HG02759 (cell line): ENCODE data around the gene TMEM171.

Experiments used
- ATAC-seq: cut with Tn5 transposase; IDR thresholded peaks from one replicate; pipeline ENCODE4 v1.9.1; 2021; ENCODE audit warnings: mild to moderate bottlenecking, moderate library complexity; ENCODE audit not compliant: unreplicated experiment

TMEM171 gene

GRCh38 chr5:73151766-73152410 lies 31.5 kb downstream of the TMEM171 start:
- no peak for ATAC-seq

- no peak for ATAC-seq
Observed at GRCh38 chr5:73152411-73153388, 32.3 kb downstream of the TMEM171 start.

DNA sequence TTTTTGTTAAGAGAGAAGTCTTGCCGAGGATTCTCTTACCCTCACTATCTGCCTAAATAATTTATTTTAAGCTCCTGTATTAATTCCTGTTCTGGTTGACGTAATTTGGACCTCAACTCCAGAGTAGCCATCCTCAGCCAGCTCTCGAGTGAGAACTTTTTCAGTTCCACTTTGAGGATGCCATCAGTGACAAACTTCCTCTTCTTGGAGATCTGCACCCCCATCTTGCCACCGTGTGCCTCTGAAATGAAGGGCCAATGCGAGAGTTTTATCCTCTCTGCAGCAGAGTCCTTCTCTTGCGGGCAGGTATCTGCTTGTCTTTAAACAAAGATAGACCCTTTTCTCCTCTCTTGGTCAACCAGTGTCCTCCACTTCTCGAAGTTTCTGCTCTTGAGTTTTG lies 33.1 kb downstream of the TMEM171 start:
- ATAC-seq, result no peak

GRCh38 chr5:73154208-73155006 lies 34.0 kb downstream of the TMEM171 start:
- ATAC-seq, result no peak

DNA sequence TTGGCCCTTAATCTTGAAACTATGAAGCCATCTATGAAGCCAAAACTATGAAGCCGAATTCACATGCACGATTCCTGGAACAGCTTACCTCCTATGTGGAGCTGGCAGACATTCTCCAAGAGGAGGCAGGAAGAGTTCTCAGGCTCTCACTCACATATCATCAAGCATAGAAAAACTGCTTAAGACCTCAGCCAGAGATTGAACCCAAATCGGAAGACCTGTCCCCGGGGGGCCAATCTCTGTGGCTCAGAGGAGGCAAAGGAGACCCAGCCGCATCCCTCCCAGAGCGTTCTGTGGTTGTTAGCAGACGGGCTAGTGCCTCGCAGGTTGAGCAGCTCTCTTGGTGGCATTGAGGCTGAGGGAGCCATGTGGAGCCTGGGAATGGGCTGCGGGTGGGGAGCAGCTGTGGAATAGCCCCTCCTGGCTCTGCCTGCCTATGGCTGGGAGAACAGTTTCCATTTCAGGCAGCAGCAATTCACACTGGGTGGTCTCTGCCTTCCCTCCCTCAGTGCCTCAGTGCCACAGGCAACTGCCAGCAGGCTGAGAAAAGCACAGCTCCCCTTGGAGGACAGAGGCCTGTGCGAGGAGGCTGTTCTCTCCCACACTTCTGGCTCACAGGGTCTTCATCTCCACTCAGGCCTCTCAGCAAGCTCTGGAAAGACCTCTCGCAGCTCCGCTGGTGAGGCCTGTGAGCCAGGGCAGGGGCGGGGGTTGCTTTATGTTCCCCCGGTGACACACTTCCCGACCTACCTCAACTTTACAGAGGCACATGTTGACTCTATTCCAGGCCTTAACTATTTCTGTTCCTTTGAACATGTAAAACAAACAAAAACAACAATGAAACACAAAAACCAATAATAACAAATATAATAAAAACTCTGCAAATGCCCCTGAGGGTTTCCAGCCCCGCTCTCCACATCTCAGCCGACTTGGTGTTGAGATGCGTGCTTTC lies 35.2 kb downstream of the TMEM171 start:
- ATAC-seq, result no peak

DNA sequence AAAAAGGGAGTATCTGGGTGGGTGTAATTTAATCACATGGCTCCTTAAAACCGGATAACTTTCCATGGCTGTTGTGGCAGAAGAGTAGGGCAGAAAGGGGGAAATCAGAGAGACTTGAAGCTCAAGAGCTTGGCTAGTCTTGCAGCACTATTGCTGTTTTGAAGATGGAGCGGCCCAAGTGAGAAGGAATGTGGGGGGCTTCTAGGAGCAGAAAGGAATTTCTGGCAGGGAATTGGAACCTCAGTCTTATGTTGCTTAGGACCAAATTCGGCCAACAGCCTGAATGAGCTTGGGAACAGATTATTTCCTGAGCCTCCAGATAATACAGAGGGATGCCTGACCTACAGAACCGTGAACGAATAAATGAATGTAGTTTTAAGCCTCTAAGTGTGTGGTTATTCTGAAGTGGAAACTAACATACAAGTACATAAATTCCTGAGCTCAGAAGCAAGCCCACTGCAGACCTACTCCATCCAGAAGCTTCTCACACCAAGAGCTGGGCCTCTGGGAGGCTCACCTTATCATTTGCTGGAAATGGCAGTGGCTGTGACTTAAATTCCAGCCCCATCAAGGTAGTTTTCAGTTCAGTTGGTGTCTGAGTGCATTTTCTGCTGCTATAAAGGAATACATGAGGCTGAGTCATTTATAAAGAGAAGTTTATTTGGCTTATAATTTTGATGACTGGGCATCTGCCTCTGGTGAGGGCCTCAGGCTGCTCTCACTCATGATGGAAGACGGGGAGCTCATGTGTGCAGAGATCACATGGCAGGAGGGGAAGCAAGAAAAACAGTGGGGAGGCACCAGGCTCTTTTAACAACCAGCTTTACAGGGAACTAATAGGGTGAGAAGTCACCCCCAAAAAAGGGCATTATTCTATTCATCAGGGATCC lies 37.3 kb downstream of the TMEM171 start:
- ATAC-seq, result no peak

DNA sequence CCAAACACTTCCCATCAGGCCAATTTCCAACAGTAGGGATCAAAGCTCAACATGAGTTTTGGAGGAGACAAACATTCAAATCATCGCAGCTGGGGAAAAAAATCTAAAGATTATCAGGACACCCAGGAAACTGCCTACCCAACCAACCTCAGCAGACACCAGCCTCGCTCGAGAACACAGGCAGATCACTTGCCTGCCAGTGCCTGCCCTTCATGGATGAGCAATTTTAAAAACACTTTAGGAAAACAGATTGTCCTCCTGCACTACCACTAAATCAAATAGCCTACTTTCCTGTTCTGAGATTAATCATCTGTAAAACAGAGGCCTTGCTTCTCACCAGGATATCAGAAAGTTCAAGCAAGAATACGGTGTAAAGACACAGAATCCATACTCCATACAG lies 37.9 kb downstream of the TMEM171 start:
- no peak for ATAC-seq

GRCh38 chr5:73160239-73160671 lies 39.9 kb downstream of the TMEM171 start:
- ATAC-seq, result peak; percentile 83

GRCh38 chr5:73170522-73170921 lies 50.1 kb downstream of the TMEM171 start:
- no peak for ATAC-seq

DNA sequence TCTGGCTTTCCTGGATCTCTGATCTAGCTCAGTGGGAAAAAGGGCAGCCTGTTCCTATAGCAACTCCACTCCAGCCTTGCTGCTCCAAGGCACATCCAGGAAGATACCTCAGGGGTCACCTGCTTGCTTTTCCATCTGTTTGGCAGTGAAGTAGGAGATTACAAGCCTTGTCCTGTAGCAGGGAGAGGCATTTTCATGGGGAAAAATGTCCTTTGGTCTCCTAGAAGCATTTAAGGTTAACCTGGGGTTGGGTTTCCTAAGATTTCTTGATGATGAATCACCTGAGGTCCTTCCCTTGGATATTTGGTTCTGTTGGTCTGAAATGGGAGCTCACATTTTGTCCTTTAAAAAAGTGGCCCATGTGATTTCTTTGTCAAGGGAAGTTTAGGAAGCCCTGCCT lies 51.1 kb downstream of the TMEM171 start:
- ATAC-seq, result no peak

DNA sequence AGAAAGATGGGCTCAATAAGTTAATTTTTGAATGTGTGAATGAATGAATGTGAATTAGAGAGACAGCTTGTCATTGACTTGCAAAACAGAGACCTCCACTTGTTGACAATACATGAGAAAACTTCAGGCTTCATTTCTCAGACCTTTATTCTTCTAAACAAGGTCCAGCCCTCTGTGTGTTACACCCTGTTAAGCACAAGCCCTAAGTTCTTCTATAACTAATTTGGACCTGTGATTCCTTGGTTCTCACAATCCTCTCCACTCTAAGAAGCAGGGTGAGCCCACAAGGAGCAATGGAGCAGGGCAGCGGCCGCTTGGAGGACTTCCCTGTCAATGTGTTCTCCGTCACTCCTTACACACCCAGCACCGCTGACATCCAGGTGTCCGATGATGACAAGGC lies 52.6 kb downstream of the TMEM171 start, which contains the start of gene TMEM174:
Gene TMEM174, plus strand, starts transcription at position 243 of the 400 bp plus-strand sequence. Its CDS starts 51 bp downstream, at position 294.
- no peak for ATAC-seq

- ATAC-seq, result no peak
Observed at GRCh38 chr5:73174100-73174815, 53.9 kb downstream of the TMEM171 start.

- ATAC-seq, result no peak
Observed at GRCh38 chr5:73176250-73176649, 55.9 kb downstream of the TMEM171 start.

- no peak for ATAC-seq
Observed at GRCh38 chr5:73178265-73178664, 57.9 kb downstream of the TMEM171 start.

GRCh38 chr5:73179730-73180129 lies 59.4 kb downstream of the TMEM171 start:
- ATAC-seq, result no peak

DNA sequence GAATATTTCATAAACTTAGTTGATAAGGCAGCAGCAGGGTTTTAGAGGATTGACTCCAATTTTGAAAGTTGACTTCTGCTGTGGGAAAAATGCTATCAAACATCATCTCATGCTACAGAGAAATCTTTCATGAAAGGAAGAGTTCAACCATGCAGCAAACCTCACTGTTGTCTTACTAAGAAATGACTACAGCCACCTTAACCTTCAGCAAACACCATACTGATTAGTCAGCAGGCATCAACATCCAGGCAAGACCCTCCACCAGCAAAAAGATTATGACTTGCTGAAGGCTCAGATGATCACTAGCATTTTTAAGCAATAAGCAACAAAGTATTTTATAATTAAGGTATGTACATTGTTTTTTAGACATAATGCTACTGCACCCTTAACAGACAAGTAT lies 60.2 kb downstream of the TMEM171 start:
- no peak for ATAC-seq
